Measurements from ENCODE around the gene GJD4.

- TF ChIP-seq CTCF (IDR thresholded peaks at IDR 0.05) (no peak), POLR2A (IDR thresholded peaks at IDR 0.05) (no peak)
Measured at GRCh38 chr10:35642793-35643114, 37.6 kb downstream of the GJD4 start.

Measured in right lobe of liver (tissue), 4 donors.